Measurements from ENCODE around the gene HNRNPM.
"Not testable (repeated sequence)": the region's sequence is repeated elsewhere in the genome, so short reads cannot be mapped to it uniquely, and the experiment has no call there.

Gene HNRNPM

DNA sequence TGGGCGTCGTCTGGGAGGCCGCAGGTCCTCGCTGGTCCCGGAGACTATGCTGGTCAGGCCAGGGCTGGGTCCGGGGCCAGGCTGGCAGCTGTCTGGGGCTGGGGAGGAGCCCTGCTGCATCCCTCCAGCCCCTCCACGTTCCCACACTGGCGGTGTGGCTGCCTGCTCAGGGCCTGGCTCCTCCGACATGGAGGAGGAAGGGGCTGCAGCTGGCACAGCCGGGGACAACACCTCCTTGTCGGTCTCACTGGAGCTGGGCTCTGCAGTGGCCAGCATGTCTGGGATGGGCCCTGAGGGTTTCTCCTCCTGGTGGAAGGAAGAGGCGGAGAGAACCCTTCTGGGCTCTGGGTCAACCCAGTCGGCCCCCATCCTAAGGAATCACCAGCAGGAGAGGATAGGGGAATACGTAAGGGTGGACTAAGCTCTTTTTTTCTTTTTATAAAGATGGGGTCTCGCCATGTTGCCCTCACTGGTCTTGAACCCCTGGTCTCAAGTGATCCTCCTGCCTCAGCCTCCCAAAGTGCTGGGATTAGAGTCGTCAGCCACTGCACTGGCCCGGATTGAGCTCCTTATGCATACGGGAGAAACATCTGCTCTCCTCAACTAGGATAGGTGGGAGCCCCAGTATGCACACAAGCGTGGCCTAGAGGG is 68.4 kb downstream of the HNRNPM start:
- no peak for DNase-seq (ENCODE audit: low read depth)

DNA sequence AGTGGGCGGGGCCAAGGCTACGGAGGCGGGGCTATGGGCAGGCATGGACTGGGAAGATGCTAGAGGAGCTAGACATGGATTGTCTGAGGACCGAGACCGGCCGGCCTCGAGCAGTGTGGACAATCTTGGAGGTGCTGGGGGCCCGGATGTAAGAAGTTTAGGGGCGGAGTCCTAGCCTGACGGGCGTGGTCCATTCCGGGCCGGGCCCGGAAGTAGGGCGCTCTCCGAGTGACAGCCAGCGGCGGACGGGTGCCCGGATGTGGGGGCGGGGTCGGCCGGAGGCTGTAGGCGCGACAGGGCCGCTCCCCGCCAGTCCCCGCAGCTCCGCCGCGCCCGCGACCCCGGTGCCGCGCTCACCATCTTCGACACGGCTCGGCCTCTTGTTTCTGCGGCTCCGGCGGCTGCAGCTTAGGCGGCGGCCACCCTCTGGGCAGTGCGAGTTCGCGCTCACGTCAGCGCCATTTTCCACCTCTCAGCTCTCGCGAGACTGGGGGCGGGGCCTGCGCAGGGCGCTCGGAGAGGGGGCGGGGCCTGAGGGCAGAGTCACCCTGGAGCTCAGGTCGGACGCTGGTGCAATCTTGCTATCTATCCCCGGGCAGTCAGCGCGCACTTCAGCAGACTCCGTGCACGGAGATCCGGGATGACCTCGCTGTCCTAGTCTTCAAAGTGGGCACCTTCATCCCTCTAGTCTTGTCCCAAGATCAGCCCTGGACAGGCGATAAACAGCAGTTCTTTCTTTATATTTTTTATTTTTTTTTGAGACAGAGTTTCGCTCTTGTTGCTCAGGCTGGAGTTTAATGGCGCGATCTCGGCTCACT is 69.1 kb downstream of the HNRNPM start, which contains the start of gene ZNF414:
ZNF414 (minus strand) TSS at position 481 of the 818 bp plus-strand sequence; CDS start at position 360, 121 bp downstream.
- peak; percentile 96 for DNase-seq (ENCODE audit: low read depth)

DNA sequence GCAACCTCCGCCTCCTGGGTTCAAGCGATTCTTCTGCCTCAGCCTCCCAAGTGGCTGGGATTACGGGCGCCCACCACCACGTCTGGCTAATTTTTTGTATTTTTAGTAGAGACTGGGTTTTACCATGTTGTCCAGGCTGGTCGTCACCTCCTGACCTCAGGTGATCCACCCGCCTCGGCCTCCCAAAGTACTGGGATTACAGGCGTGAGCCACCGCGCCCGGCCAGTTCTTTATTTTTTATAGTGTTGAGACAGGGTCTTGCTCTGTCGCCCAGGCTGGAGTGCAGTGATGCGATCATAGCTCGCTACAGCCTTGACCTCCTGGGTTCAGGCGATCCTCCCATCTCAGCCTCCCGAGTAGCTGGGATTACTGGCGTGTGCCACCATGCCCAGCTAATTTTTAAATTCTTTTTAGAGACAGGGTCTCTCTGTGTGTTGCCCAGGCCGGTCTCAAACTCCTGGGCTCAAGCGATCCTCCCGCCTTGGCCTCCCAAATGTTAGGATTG is 69.8 kb downstream of the HNRNPM start:
- not testable (repeated sequence) for DNase-seq (ENCODE audit: low read depth)

GRCh38 chr19:8515317-8515716 is 70.5 kb downstream of the HNRNPM start:
- DNase-seq (ENCODE audit: low read depth), result no peak

DNA sequence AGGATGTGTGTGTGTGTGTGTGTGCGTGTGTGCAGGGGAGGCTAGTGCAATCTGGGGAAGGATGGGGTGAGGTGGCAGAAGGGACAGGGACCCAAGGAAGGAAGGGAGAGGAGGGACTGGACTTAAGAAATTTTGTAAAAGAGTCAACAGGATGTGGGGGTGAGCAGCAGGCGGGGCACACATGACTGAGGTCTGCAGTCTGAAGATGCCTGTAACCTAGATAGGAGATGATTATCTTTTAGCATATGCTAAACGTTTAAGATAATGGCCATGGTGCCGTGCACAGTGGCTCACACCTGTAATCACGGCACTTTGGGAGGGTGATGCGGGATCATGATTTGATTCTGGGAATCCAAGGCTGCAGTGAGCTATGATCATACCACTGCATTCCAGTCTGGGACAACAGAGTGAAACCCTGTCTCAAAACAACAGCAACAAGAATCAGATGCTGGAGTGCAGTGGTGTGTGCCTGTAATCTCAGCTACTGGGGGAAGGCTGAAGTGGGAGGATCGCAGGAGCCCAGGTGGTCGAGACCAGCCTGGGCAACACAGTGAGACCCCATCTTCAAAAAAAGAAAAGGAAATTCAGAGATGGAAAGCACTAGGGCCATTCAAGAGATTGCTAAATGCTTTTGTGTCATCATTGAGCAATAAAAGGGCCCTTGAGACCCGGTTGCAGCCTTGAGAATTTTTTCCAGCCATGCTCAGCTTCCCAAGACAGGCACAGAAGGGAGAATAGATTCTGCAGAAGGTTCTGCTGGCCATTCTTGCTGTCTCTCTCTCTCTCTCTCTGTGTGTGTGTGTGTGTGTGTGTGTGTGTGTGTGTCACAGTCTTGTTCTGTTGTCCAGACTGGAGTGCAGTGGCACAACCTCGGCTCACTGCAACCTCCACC is 73.0 kb downstream of the HNRNPM start:
- no peak for DNase-seq (ENCODE audit: low read depth)

DNA sequence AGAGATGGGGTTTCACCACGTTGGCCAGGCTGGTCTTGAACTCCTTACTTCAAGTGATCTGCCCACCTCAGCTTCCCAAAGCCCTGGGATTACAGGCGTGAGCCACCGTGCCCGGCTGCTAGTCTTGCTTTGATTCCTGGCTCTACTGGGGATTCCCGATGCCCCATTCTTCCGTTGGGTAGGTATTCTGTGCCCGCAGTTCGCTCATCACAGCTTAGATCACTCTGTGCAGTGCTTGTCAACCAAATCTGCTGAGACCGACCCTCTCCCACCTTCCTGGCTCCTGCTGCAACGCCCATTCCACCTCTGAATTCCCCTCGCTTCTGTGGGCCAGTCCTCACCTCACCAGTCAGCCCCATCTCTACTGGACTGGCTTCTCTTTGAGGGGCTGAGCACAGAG is 73.8 kb downstream of the HNRNPM start:
- DNase-seq (ENCODE audit: low read depth), result no peak

DNA sequence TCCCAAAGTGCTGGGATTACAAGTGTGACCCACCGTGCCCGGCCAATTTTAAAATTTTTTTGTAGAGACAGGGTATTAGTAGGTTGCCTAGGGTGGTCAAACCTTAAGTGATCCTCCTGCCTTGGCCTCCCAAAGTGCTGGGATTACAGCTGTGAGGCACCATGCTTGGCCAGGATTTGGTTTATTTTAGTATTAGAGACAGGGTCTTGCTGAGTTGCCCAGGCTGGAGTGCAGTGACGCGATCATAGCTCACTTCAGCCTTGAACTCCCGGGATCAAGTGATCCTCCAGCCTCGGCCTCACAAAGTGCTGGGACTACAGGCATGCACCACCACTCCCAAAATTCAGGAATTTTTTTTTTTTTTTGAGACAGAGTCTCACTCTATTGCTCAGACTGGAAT is 74.6 kb downstream of the HNRNPM start:
- no peak for DNase-seq (ENCODE audit: low read depth)

DNA sequence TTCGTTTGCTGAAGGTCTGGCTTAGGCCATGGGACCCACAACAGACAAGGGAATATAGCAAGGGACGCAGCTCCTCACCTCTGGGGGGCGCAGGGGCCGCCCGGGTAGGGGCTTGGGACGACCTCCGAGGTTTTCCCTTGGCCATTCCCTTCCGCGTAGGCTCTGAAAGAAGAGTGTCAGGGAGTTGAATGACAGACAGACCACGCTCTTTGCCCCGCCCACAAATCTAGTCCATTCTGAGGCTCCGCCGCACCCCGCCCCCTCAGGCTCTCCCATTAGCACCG is 80.6 kb downstream of the HNRNPM start:
- no peak for DNase-seq (ENCODE audit: low read depth)

DNA sequence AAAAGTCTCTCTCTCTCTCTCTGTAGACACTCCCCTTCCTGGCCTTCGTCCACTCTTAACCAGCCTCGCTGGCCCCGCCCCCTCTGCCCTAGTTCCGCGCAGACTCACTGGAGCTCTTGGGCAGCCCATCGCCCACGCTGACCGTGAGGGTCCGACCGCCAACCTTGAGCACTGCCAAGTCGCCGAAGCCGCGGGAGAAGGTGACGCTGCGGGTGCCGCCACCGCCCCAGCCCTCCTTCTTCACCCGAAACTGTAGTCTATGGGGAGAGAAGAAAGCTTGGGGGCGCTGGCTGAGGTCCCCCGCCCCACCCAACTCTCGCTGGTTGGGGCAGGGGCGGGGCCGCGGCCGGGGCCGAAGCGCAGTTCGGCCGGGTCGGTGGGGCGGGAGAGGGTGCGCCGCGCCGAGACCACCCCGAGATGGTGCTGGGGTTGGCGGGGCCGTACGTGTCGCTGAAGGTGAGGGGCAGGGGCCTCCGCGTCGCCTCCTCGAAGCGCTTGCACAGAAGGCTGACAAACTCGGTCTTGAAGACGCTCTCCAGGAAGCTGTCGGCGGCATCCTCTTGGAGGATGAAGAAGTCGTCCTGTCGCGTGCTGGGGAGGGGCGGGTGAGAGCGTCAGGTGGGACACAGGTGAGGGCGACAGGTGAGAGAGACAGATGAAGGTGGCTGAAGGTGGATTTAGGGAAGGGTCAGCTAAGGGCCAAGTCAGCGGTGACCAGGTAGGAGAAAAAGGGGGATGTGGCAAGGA is 81.7 kb downstream of the HNRNPM start:
- no peak for DNase-seq (ENCODE audit: low read depth)

GRCh38 chr19:8528500-8528899 is 83.7 kb downstream of the HNRNPM start:
- DNase-seq (ENCODE audit: low read depth), result no peak

GRCh38 chr19:8529369-8530006 is 84.7 kb downstream of the HNRNPM start:
- DNase-seq (ENCODE audit: low read depth), result no peak

DNA sequence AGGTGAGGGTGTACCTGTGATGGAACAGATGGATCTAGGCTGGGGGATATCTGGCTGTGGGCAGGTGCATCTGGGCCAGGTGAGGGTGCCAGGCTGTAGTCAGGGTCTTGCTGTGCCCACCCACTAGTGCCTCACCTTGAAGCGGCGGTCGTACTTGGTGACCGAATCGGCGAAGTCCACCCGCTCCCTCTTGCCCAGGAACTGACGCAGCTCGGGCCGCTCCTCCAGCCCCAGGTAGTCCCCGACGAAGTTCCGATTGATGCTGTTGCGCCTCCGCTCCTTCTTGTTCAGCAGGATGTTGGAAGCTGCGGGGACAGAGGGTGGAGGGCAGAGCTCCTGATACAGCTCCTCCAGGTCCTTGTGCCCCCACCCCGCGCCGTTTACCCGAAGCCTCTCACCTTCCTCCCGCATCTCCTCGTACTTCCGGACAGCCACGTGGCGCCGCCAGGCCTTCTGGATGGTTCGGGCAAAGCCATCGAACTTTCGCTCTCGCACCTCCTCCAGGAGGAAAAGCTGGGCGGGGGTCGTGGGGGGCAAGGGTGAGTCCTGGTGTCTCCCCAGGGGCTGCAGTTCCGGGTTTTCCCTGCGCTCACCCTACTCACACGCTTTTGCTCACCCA is 85.4 kb downstream of the HNRNPM start:
- no peak for DNase-seq (ENCODE audit: low read depth)

- no peak for DNase-seq (ENCODE audit: low read depth)
Measured at GRCh38 chr19:8531470-8531869, 86.7 kb downstream of the HNRNPM start.

DNA sequence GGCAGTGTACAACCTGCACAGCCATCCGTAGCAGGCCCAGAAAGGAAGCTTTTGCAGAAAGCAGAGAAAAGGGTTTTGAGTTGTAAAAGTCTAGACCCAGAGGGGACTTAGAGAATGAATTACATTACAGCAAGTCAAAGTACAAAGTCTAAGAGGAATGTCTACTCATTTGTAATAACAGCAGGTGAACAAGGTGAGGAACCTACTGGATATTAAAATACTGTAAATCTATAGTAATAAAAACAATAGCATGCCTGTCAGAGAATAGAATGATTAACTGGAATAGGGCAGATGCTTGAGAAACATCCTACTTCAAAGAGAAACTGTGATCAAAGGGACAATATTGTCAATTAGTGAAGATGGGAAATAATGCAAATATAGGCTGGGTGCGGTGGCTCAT is 87.5 kb downstream of the HNRNPM start:
- no peak for DNase-seq (ENCODE audit: low read depth)

DNA sequence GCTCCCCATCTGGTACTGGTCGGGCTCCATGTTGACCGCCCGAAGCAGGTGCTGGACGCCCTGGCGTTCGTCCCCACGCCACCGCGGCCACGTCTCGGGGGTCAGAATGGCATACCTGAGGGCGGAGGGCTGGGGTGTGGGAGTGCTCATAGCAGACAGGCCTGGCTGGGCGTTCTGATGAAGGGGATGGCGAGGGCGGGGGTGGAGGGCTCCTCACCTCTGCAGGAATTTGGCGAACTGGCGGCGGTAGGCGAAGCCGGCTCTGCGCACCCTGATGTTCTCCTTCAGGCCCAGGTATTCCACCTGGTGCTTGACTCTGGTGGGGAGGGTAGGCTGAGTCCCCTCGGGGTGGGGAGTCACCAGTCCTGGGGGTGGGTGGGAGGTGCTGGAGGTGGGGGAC is 91.5 kb downstream of the HNRNPM start:
- DNase-seq (ENCODE audit: low read depth), result no peak

DNA sequence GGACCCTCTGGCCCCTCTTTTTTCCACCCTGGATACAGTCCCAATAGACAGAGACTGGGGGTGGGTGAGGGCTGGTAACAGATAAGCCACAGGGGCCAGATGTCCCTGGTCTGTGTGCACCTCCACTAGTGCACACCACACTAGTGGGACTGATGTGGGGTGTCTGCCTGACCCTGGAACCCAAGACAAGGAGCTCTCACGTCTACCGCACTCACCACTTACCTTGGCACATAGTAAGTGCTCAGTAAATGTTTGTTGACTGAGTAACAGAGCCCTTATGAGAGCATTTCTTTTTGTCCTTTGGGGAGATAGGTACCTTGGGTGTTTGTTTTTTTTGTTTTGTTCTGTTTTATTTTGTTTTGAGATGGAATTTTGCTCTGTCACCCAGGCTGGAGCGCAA is 92.3 kb downstream of the HNRNPM start:
- DNase-seq (ENCODE audit: low read depth), result no peak
